Effector memory CD4-positive, alpha-beta T cell (primary cell): Measurements from ENCODE around the gene ALDH7A1.

Source experiments
- DNase-seq, 3 donors: peaks; one replicate each; pipeline ENCODE4 v3.0.0-alpha.2; 2020
- H3K27ac ChIP-seq: 2 replicates; pipeline ENCODE4 v1.7.0; 2013; ENCODE audit warnings: mild to moderate bottlenecking, low read length, moderate library complexity; ENCODE audit not compliant: insufficient read depth, poor library complexity, severe bottlenecking
- H3K27me3 ChIP-seq: replicated peaks from 2 replicates; pipeline ENCODE4 v1.7.0; 2013; ENCODE audit warnings: mild to moderate bottlenecking, low read length; ENCODE audit not compliant: insufficient read depth, control insufficient read depth, poor library complexity, severe bottlenecking
- H3K36me3 ChIP-seq: 2 replicates; pipeline ENCODE4 v1.7.0; 2013; ENCODE audit warnings: mild to moderate bottlenecking, low read length, moderate library complexity; ENCODE audit not compliant: control insufficient read depth, insufficient read depth
- H3K4me1 ChIP-seq: 2 replicates; pipeline ENCODE4 v1.7.0; 2013; ENCODE audit warnings: low read length, mild to moderate bottlenecking; ENCODE audit not compliant: control insufficient read depth, insufficient read depth, poor library complexity, severe bottlenecking
- H3K4me3 ChIP-seq: 2 replicates; pipeline ENCODE4 v1.7.0; 2013; ENCODE audit warnings: low read length, low read depth, mild to moderate bottlenecking; ENCODE audit not compliant: insufficient read depth, poor library complexity, severe bottlenecking
- H3K9me3 ChIP-seq: 2 replicates; pipeline ENCODE4 v1.7.0; 2013; ENCODE audit warnings: mild to moderate bottlenecking, low read length, moderate library complexity; ENCODE audit not compliant: control insufficient read depth

ALDH7A1 gene

GRCh38 chr5:126483156-126483555 is 111.9 kb downstream of the ALDH7A1 start:
- no peak overlapping the region for H3K27ac ChIP-seq
- no peaks in the 10 kb centered on the region for H3K9me3 ChIP-seq
- H3K4me1 ChIP-seq = no peaks in the 10 kb centered on the region
- no peak for DNase-seq
- H3K36me3 ChIP-seq = peaks cover 24% of the 10 kb centered on the region
- H3K27me3 ChIP-seq = no peaks in the 10 kb centered on the region
- H3K4me3 ChIP-seq = no peak overlapping the region

- peaks cover 24% of the 10 kb centered on the region for H3K36me3 ChIP-seq
- H3K4me3 ChIP-seq = no peak overlapping the region
- no peaks in the 10 kb centered on the region for H3K4me1 ChIP-seq
- DNase-seq = no peak
- H3K27ac ChIP-seq = no peak overlapping the region
- H3K9me3 ChIP-seq = no peaks in the 10 kb centered on the region
- no peaks in the 10 kb centered on the region for H3K27me3 ChIP-seq
Observed at GRCh38 chr5:126482591-126482990, 112.4 kb downstream of the ALDH7A1 start.

- Histone ChIP-seq H3K27me3 (no peaks in the 10 kb centered on the region), H3K36me3 (peaks cover 15% of the 10 kb centered on the region)
- no peak for DNase-seq
Observed at GRCh38 chr5:126481243-126481642, 113.8 kb downstream of the ALDH7A1 start.

More at GRCh38 chr5:126481243-126481642, 113.8 kb downstream of the ALDH7A1 start:
- no peaks in the 10 kb centered on the region for H3K4me1 ChIP-seq
- H3K4me3 ChIP-seq = no peak overlapping the region
- H3K27ac ChIP-seq = no peak overlapping the region
- no peaks in the 10 kb centered on the region for H3K9me3 ChIP-seq
